ENCODE data around the gene RBFOX2. TPM values are rescaled to one million over a fixed set of nuclear protein-coding genes. Genes with fewer than 3 reads are reported as not detected.

The RBFOX2 gene
- total RNA-seq, 3 donors from 2014 or later, result 63.4 to 97.3 (median 85.5) TPM

DNA sequence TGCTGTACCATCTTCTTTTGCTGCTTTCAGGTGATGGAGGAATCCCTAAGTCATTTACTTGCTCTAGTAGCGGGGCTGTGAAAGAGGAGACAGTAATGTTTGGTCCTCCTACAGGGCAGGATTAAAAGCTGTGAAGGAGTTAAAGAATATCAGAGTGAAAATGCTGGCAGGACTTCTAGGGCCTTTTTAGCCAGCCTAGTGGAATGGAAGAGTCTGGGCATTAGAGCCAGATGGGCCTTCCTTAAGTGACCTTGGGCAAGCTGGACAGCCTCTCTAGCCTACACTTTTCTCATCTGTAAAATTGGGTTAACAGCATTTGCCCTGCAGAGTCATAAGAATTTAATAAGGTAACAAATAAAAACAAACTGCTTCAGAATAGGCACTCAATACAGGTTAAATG is 114.7 kb downstream of the RBFOX2 start:
- H3K4me1 ChIP-seq, result peaks cover 0 to 7% of the 10 kb centered on the region in 2 donors
- H3K9me3 ChIP-seq, result no peaks in the 10 kb centered on the region
- no peaks in the 10 kb centered on the region for H3K27me3 ChIP-seq
- no peak for TF ChIP-seq CTCF (IDR thresholded peaks at IDR 0.05)
- intact Hi-C loops (cut with DNase I; ENCODE audit: low total_unique reads), result no loop called here
- no peaks in the 10 kb centered on the region for H3K36me3 ChIP-seq
- peak overlapping the region; percentile 80 to 89 for H3K27ac ChIP-seq
- no peak for DNase-seq (ENCODE audit: low spot score in 2 of 2)
- H3K4me3 ChIP-seq, result peak overlapping the region in 2 of 3 donors; percentile 46 to 69

DNA sequence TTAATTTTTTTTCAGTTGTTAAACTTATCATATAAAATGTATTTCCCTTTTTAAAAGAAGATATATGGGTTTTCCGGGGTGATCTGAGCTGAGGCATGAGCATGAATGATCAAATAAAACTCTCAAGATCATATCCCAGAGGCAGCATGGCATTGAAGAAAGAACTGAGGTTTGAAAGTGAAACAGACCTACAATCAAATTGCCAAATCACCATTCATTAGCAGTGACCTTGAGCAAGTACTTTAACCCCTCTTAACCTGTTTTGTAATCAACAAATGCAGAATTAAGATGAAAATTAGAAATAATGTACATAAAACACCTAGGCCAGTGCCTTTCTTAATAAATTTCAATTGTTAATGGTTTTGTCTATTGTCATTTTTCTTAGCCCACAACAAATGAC is 116.0 kb downstream of the RBFOX2 start:
- Histone ChIP-seq H3K4me3 (no peak overlapping the region), H3K9me3 (no peaks in the 10 kb centered on the region), H3K27ac (peak overlapping the region in 1 of 2 donors; percentile 19), H3K36me3 (no peaks in the 10 kb centered on the region), H3K4me1 (peaks cover 0 to 7% of the 10 kb centered on the region in 2 donors), H3K27me3 (no peaks in the 10 kb centered on the region)
- intact Hi-C loops (cut with DNase I; ENCODE audit: low total_unique reads), result no loop called here
- TF ChIP-seq POLR2A (IDR thresholded peaks at IDR 0.05), result no peak
- no peak for TF ChIP-seq POLR2AphosphoS5 (IDR thresholded peaks at IDR 0.05)
- TF ChIP-seq CTCF (IDR thresholded peaks at IDR 0.05), result no peak
- DNase-seq (ENCODE audit: low spot score in 2 of 2), result no peak

GRCh38 chr22:35911877-35912276 is 116.7 kb downstream of the RBFOX2 start:
- Histone ChIP-seq H3K9me3 (no peaks in the 10 kb centered on the region), H3K36me3 (no peaks in the 10 kb centered on the region), H3K4me1 (peaks cover 0 to 7% of the 10 kb centered on the region in 2 donors), H3K4me3 (no peak overlapping the region), H3K27me3 (no peaks in the 10 kb centered on the region), H3K27ac (peak overlapping the region; percentile 19 to 41)
- DNase-seq (ENCODE audit: low spot score in 2 of 2), result no peak
- TF ChIP-seq CTCF (IDR thresholded peaks at IDR 0.05) (no peak), POLR2AphosphoS5 (IDR thresholded peaks at IDR 0.05) (no peak), POLR2A (IDR thresholded peaks at IDR 0.05) (no peak)
- intact Hi-C loops (cut with DNase I; ENCODE audit: low total_unique reads), result no loop called here

GRCh38 chr22:35910926-35911325 is 117.7 kb downstream of the RBFOX2 start:
- peaks cover 0 to 7% of the 10 kb centered on the region in 2 donors for H3K4me1 ChIP-seq
- H3K36me3 ChIP-seq, result no peaks in the 10 kb centered on the region
- DNase-seq (ENCODE audit: low spot score in 2 of 2), result no peak
- H3K9me3 ChIP-seq, result no peaks in the 10 kb centered on the region
- intact Hi-C loops (cut with DNase I; ENCODE audit: low total_unique reads), result no loop called here
- no peak overlapping the region for H3K27ac ChIP-seq
- no peak overlapping the region for H3K4me3 ChIP-seq
- TF ChIP-seq POLR2A (IDR thresholded peaks at IDR 0.05), result no peak
- TF ChIP-seq POLR2AphosphoS5 (IDR thresholded peaks at IDR 0.05), result no peak
- no peak for TF ChIP-seq CTCF (IDR thresholded peaks at IDR 0.05)
- no peaks in the 10 kb centered on the region for H3K27me3 ChIP-seq

- TF ChIP-seq POLR2A (IDR thresholded peaks at IDR 0.05) (no peak), CTCF (IDR thresholded peaks at IDR 0.05) (no peak), POLR2AphosphoS5 (IDR thresholded peaks at IDR 0.05) (no peak)
- no peak for DNase-seq (ENCODE audit: low spot score in 2 of 2)
- Histone ChIP-seq H3K4me1 (peaks cover 0 to 7% of the 10 kb centered on the region in 2 donors), H3K36me3 (no peaks in the 10 kb centered on the region), H3K27ac (no peak overlapping the region), H3K27me3 (no peaks in the 10 kb centered on the region), H3K9me3 (no peaks in the 10 kb centered on the region), H3K4me3 (no peak overlapping the region)
- intact Hi-C loops (cut with DNase I; ENCODE audit: low total_unique reads), result no loop called here
Measured at GRCh38 chr22:35910003-35910769, 118.4 kb downstream of the RBFOX2 start.

Data from breast epithelium (tissue), 4 donors.